ENCODE results near the gene MYO1G. TPM values are rescaled to one million over a fixed set of nuclear protein-coding genes. Genes with fewer than 3 reads are reported as not detected.
A peak's percentile ranks its signal among the peaks of the same experiment; 100 is the strongest.

MYO1G gene
- total RNA-seq, 1 experiment from 2014 or later: 0.57 TPM

GRCh38 chr7:44987996-44988395 is 9.2 kb upstream of the MYO1G start:
- Mint-ChIP-seq H3K27me3 (ENCODE audit: low read depth) (no peaks in the 10 kb centered on the region; the same call in 1 of the 2 replicates), H3K4me1 (peaks cover 27 to 38% of the 10 kb centered on the region in 2 experiments), H3K9me3 (peaks cover 0 to 4% of the 10 kb centered on the region in 2 experiments; a peak in 1 of 5 replicates), H3K4me3 (peak overlapping the region in 1 of 2 experiments; percentile 99; a peak in 1 of 5 replicates), H3K36me3 (ENCODE audit: insufficient read depth in 1 of 3, low read depth in 3 of 3) (peaks cover 32 to 46% (median 42%) of the 10 kb centered on the region in 3 experiments), H3K27ac (no peak overlapping the region)
- Histone ChIP-seq H2AK5ac (ENCODE audit: insufficient read length, low read length) (no peak overlapping the region), H3K4me2 (ENCODE audit: insufficient read depth, insufficient read length, low read length) (no peak overlapping the region), H4K5ac (ENCODE audit: insufficient read length, low read depth, low read length) (no peak overlapping the region), H3K9me3 (ENCODE audit: control insufficient read depth, low read depth, low read length) (no peaks in the 10 kb centered on the region), H3K9ac (ENCODE audit: extremely low read depth, insufficient read length, low read length) (no peak overlapping the region), H2BK20ac (ENCODE audit: low read depth, low read length, poor library complexity, severe bottlenecking) (no peak overlapping the region), H2AFZ (ENCODE audit: low read length) (no peak overlapping the region), H3K79me1 (ENCODE audit: insufficient read depth, low read depth, low read length, poor library complexity, severe bottlenecking) (peaks cover 4% of the 10 kb centered on the region), H4K91ac (ENCODE audit: insufficient read length, low read depth, low read length) (no peak overlapping the region), H2BK5ac (ENCODE audit: insufficient read length, low read length) (no peak overlapping the region), H3K79me2 (ENCODE audit: insufficient read depth, low read length) (peaks cover 13% of the 10 kb centered on the region; the same call in 1 of the 2 replicates), H3K4ac (ENCODE audit: low read depth, low read length) (no peak overlapping the region), H3K56ac (ENCODE audit: insufficient read length, low read depth, low read length) (no peak overlapping the region), H3K4me1 (ENCODE audit: insufficient read depth, low read length) (no peaks in the 10 kb centered on the region), H2BK15ac (ENCODE audit: low read depth, low read length) (no peak overlapping the region), H3K27ac (ENCODE audit: insufficient read length, low read depth, low read length) (no peak overlapping the region), H4K8ac (replicated peaks; ENCODE audit: insufficient read length, low read depth, low read length) (no peak overlapping the region), H3T11ph (ENCODE audit: low read length) (no peak overlapping the region), H2BK12ac (ENCODE audit: insufficient read length, low read depth, low read length) (no peak overlapping the region), H3K23me2 (ENCODE audit: insufficient read length, low read depth, low read length, poor library complexity, severe bottlenecking) (peaks cover 3% of the 10 kb centered on the region), H3K23ac (ENCODE audit: insufficient read length, low read depth, low read length) (no peak overlapping the region), H3K18ac (ENCODE audit: insufficient read length, low read depth, low read length) (no peak overlapping the region), H3K27me3 (ENCODE audit: insufficient read depth, low read length) (no peaks in the 10 kb centered on the region), H2BK120ac (ENCODE audit: low read depth, low read length, poor library complexity, severe bottlenecking) (no peak overlapping the region), H3K14ac (ENCODE audit: insufficient read depth, low read length) (no peak overlapping the region), H4K20me1 (ENCODE audit: control insufficient read depth, insufficient read depth, insufficient read length) (no peaks in the 10 kb centered on the region)
- no peak for DNase-seq
- no peak for TF ChIP-seq CTCF (conservative IDR thresholded peaks at IDR 0.05)
- no CpG with 5 or more reads among the region's 10 CpGs for WGBS (ENCODE audit: extremely low coverage, insufficient read length, low lambda C conversion rate)

All from H9 (cell line).